GF-D8 (cell line): ENCODE results near the gene DHX35.
"Not testable (repeated sequence)": the region's sequence is repeated elsewhere in the genome, so short reads cannot be mapped to it uniquely, and the experiment has no call there.

Experiments used
- DNase-seq: peaks from one replicate; lab custom pipeline; 2025; lab: John Stamatoyannopoulos, UW

The DHX35 gene

GRCh38 chr20:38940644-38941043 lies 21.5 kb upstream of the DHX35 start:
- no peak for DNase-seq

GRCh38 chr20:38941726-38942389 lies 20.3 kb upstream of the DHX35 start:
- no peak for DNase-seq

- no peak for DNase-seq
These were observed 17.1 kb upstream of the DHX35 start for GRCh38 chr20:38945012-38945411.

- DNase-seq: no peak
These were observed 15.3 kb upstream of the DHX35 start for GRCh38 chr20:38946836-38947235.

- no peak for DNase-seq
These were observed 14.2 kb upstream of the DHX35 start for GRCh38 chr20:38947931-38948362.

- no peak for DNase-seq
These were observed 11.9 kb upstream of the DHX35 start for GRCh38 chr20:38950254-38950653.

- DNase-seq: no peak
These were observed 10.5 kb upstream of the DHX35 start for GRCh38 chr20:38951611-38952010.

- DNase-seq: no peak
These were observed 10.0 kb upstream of the DHX35 start for GRCh38 chr20:38952153-38952552.

GRCh38 chr20:38953630-38954340 lies 8.4 kb upstream of the DHX35 start:
- no peak for DNase-seq

- DNase-seq: no peak
These were observed 4.8 kb upstream of the DHX35 start for GRCh38 chr20:38957235-38957876.

- DNase-seq: no peak
These were observed 4.1 kb upstream of the DHX35 start for GRCh38 chr20:38957915-38958485.

GRCh38 chr20:38960187-38960687 lies 1.9 kb upstream of the DHX35 start:
- not testable (repeated sequence) for DNase-seq

- DNase-seq: no peak
These were observed 557 bp upstream of the DHX35 start for GRCh38 chr20:38961530-38962043.

- DNase-seq: no peak
These were observed 821 bp downstream of the DHX35 start for GRCh38 chr20:38962928-38963401.

- no peak for DNase-seq
These were observed 1.6 kb downstream of the DHX35 start for GRCh38 chr20:38963745-38964144.

- no peak for DNase-seq
These were observed 3.1 kb downstream of the DHX35 start for GRCh38 chr20:38965264-38965663.

- DNase-seq: no peak
These were observed 5.9 kb downstream of the DHX35 start for GRCh38 chr20:38968090-38968489.

- no peak for DNase-seq
These were observed 7.6 kb downstream of the DHX35 start for GRCh38 chr20:38969708-38970107.

GRCh38 chr20:38970302-38970701 lies 8.2 kb downstream of the DHX35 start:
- no peak for DNase-seq

- DNase-seq: no peak
These were observed 11.0 kb downstream of the DHX35 start for GRCh38 chr20:38973107-38973506.

GRCh38 chr20:38973645-38974044 lies 11.5 kb downstream of the DHX35 start:
- no peak for DNase-seq

- no peak for DNase-seq
These were observed 13.5 kb downstream of the DHX35 start for GRCh38 chr20:38975539-38976120.
